Suprapubic skin (tissue), 4 donors: ENCODE data around the gene LSM2. TPM values are rescaled to one million over a fixed set of nuclear protein-coding genes. Genes with fewer than 3 reads are reported as not detected.
"Not testable (repeated sequence)": the region's sequence is repeated elsewhere in the genome, so short reads cannot be mapped to it uniquely, and the experiment has no call there.

ENCODE experiments used
- DNase-seq, 2 donors: peaks; one replicate each; pipeline ENCODE4 v3.0.0-alpha.2; 2019; ENCODE audit warnings: low spot score in 2 of 2
- H3K27ac ChIP-seq: fragments of 200-600 bp; sonication (generic); one replicate; pipeline ENCODE4 v1.5.1; 2019
- H3K27me3 ChIP-seq: fragments of 200-600 bp; sonication (generic); one replicate; pipeline ENCODE4 v1.5.1; 2019
- H3K36me3 ChIP-seq: fragments of 200-600 bp; sonication (generic); one replicate; pipeline ENCODE4 v1.5.1; 2019
- H3K4me1 ChIP-seq: fragments of 200-600 bp; sonication (generic); one replicate; pipeline ENCODE4 v1.5.1; 2019
- H3K4me3 ChIP-seq: fragments of 200-600 bp; sonication (generic); one replicate; pipeline ENCODE4 v1.5.1; 2019; ENCODE audit warnings: mild to moderate bottlenecking
- H3K9me3 ChIP-seq: fragments of 200-600 bp; sonication (generic); one replicate; pipeline ENCODE4 v1.5.1; 2019
- EP300 ChIP-seq: sonication (generic); formaldehyde crosslinking; IDR thresholded peaks from one replicate; pipeline ENCODE4 v1.6.1; 2017; ENCODE audit warnings: antibody characterized with exemption
- POLR2A ChIP-seq, 2 donors: fragments of 450-650 bp; IDR thresholded peaks; one replicate each; pipeline ENCODE4 v1.6.1; 2017; ENCODE audit warnings: antibody characterized with exemption in 2 of 2, mild to moderate bottlenecking in 2 of 2, moderate library complexity in 2 of 2
- POLR2AphosphoS5 ChIP-seq, 3 donors: sonication (generic); formaldehyde crosslinking; IDR thresholded peaks; one replicate each; pipeline ENCODE4 v1.6.1; 2017; ENCODE audit warnings: antibody characterized with exemption in 3 of 3
- WGBS: methylation state at CpG from one replicate; pipeline ENCODE4 v1.1.5; 2018; 5-methylcytosine and 5-hydroxymethylcytosine counted together
- total RNA-seq, 4 donors: library from RNA; depleted of rRNA; stranded (reverse); fragments of >200 nt; gene quantifications; one replicate each; pipeline ENCODE4 v1.1.0, GENCODE V29; 2016
- TF ChIP-seq, protein P1 (sequence below), 2 donors: fragments of 200-600 bp in 1 of 2; fragments of 450-650 bp in 1 of 2; sonication (generic) in 1 of 2; IDR thresholded peaks; one replicate each; pipeline ENCODE4 v1.5.1; 2016 to 2019; ENCODE audit warnings: antibody characterized with exemption in 2 of 2, mild to moderate bottlenecking in 1 of 2, moderate library complexity in 1 of 2

The LSM2 gene
- total RNA-seq, 4 donors from 2014 or later = 21.7 to 39.5 (median 30.2) TPM

DNA sequence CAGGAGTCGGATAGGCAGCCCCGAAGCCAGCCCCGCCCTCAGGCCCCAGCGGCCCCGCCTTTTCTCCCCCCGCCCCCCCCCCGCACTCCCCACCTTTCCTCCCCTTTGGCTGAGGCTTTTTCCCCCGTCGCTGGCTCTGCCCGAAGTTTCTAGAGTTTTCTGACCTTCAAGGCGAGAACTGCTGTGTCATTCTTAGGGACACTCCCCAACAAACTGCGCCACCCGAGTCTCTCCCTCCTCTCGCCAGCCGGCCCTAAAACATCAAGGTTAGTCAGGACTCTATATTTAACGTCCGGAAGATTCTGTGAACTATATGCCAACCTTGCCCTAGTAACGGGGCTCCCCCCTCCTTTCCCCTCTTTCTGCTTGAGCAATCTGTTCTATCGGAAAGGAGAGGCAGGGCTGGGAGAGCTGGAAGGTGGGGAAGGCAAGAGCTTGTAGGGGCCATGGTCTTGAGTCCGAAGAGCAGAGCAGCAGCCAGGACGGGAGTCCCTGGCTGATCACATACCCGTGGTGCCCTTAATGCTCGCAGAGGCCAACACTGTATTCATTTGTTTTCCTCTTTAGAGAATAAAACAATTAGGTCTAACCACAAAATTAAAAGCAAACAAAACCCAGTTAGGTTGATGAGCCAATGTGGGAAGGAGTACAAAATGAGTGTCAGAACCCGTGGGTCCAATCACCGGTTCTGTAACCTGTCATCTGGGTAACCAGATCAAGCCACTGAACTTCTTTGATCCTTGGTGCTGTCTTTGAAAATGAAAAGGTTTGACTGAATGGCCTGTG lies 15.5 kb upstream of the LSM2 start:
- Histone ChIP-seq H3K36me3 (no peaks in the 10 kb centered on the region), H3K9me3 (no peaks in the 10 kb centered on the region), H3K27me3 (no peaks in the 10 kb centered on the region), H3K27ac (peak overlapping the region; percentile 96), H3K4me3 (peak overlapping the region; percentile 61), H3K4me1 (peaks cover 87% of the 10 kb centered on the region)
- TF ChIP-seq EP300 = no peak
- TF ChIP-seq POLR2AphosphoS5 (IDR thresholded peaks at IDR 0.05) = peak; percentile 4 to 69 (median 42)
- TF ChIP-seq, protein P1, sequence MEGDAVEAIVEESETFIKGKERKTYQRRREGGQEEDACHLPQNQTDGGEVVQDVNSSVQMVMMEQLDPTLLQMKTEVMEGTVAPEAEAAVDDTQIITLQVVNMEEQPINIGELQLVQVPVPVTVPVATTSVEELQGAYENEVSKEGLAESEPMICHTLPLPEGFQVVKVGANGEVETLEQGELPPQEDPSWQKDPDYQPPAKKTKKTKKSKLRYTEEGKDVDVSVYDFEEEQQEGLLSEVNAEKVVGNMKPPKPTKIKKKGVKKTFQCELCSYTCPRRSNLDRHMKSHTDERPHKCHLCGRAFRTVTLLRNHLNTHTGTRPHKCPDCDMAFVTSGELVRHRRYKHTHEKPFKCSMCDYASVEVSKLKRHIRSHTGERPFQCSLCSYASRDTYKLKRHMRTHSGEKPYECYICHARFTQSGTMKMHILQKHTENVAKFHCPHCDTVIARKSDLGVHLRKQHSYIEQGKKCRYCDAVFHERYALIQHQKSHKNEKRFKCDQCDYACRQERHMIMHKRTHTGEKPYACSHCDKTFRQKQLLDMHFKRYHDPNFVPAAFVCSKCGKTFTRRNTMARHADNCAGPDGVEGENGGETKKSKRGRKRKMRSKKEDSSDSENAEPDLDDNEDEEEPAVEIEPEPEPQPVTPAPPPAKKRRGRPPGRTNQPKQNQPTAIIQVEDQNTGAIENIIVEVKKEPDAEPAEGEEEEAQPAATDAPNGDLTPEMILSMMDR (IDR thresholded peaks at IDR 0.05) = no peak
- peak in 1 of 2 donors; percentile 54 for TF ChIP-seq POLR2A (IDR thresholded peaks at IDR 0.05)
- WGBS = 1% methylated on average over 25 of the region's 25 CpGs
- DNase-seq = peak; percentile 93 to 94

DNA sequence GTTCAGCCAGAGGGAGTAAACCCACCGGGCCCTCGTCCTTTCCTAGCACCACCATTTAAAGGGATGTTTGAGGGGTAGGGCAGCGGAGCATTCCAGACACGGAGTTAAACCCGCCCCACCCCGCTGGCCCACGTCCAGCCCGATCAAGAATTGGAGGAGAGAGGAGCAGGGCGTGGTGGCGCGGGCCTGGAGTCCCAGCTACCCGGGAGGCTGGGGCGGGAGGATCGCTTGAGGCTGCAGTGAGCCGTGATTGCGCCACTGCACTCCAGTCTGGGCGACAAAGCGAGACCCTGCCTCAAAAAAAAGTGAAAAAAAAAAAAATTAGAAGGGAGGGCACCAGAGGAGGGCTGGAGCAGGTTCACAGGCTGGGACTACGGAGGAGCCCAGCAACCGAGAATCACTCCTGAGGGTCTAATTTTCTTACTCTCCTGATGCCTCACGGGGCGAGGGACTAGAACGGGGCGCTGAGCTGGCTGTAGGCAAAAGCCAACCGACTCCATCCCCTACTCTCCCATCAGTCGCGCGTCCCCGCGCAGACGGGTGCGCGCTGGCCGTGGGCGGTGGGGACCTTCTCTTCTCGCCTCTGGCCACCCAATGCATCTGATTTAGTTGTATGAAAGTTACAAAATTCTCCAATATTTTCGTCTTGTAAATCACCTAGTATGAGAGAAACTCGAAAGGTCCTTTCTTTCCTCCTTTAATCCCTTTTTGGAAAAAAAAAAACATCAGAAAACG lies 14.7 kb upstream of the LSM2 start:
- H3K27ac ChIP-seq = peak overlapping the region; percentile 96
- peak; percentile 89 to 91 for DNase-seq
- peaks cover 85% of the 10 kb centered on the region for H3K4me1 ChIP-seq
- no peaks in the 10 kb centered on the region for H3K27me3 ChIP-seq
- no peaks in the 10 kb centered on the region for H3K9me3 ChIP-seq
- H3K4me3 ChIP-seq = peak overlapping the region; percentile 61
- TF ChIP-seq POLR2AphosphoS5 (IDR thresholded peaks at IDR 0.05) = no peak
- no peaks in the 10 kb centered on the region for H3K36me3 ChIP-seq
- 2% methylated on average over 39 of the region's 39 CpGs for WGBS

DNA sequence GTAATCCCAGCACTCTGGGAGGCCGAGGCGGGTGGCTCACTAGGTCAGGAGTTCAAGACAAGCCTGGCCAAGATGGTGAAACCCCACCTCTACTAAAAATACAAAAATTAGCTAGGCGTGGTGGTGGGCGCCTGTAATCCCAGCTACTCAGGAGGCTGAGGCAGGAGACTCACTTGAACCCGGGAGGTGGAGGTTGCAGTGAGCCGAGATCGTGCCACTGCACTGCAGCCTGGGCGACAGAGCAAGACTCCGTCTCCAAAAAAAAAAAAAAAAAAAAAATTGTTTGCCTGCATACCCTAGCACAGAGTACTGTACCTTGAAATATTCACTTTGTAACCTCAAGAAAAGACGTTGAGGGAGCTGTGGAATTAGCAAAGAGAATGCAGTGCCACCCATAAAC lies 13.6 kb upstream of the LSM2 start:
- peaks cover 74% of the 10 kb centered on the region for H3K4me1 ChIP-seq
- H3K4me3 ChIP-seq, H3K9me3 ChIP-seq, DNase-seq, H3K36me3 ChIP-seq, H3K27me3 ChIP-seq: not testable (repeated sequence)
- 65% methylated on average over 10 of the region's 10 CpGs for WGBS
- peak overlapping the region; percentile 96 for H3K27ac ChIP-seq

DNA sequence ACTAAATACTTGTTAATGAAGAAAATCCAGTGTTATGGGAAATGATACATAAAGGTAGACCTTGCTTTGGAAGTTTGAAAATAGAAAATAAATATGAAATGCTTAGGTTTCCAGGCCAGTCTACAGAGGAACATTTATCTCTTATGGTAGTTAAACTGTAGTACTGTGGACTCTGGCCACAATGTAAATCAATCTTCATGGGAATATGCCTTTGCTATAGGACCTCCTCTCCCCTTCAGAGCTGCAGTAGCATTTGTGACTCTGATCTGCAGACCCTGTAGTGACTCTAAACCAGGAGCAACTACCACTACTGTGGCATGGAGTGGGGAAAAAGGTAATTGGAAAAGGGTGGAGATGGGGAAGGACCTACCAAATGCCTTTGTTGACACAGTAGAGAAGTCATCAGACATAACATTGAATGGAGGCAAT lies 13.1 kb upstream of the LSM2 start:
- H3K4me1 ChIP-seq = peaks cover 72% of the 10 kb centered on the region
- TF ChIP-seq, protein P1 (IDR thresholded peaks at IDR 0.05) = no peak
- no peak for TF ChIP-seq POLR2AphosphoS5 (IDR thresholded peaks at IDR 0.05)
- no peak for TF ChIP-seq EP300
- no peak for TF ChIP-seq POLR2A (IDR thresholded peaks at IDR 0.05)
- no peaks in the 10 kb centered on the region for H3K27me3 ChIP-seq
- peak overlapping the region; percentile 58 for H3K4me3 ChIP-seq
- DNase-seq = no peak
- peak overlapping the region; percentile 59 for H3K27ac ChIP-seq
- H3K9me3 ChIP-seq = no peaks in the 10 kb centered on the region
- no peaks in the 10 kb centered on the region for H3K36me3 ChIP-seq

DNA sequence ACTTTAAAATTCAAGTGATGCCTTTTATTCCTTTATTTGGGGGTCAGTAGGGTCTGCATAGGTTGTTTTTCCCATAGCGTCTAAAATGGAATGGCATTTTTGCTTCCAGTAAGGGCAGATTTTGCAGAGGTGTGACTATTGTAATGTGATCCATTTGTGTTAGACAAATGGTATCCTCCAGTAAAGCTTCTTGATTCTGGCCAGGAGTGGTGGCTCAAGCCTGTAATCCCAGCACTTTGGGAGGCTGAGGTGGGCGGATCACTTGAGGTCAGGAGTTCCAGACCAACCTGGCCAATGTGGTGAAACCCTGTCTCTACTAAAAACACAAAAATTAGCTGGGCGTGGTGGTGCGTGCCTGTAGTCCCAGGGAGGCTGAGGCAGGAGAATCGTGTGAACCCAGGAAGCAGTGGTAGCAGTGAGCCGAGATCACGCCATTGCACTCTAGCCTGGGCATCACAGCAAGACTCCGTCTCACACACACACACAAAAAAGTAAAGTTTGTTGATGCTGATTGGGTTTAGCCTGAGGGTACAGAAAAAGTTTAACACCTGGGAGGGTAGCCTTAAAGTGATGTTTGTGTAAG lies 11.3 kb upstream of the LSM2 start:
- Histone ChIP-seq H3K27ac (peak overlapping the region; percentile 77), H3K4me3 (peak overlapping the region; percentile 58), H3K4me1 (peaks cover 68% of the 10 kb centered on the region)
- H3K9me3 ChIP-seq, H3K36me3 ChIP-seq, H3K27me3 ChIP-seq, DNase-seq: not testable (repeated sequence)
- 30% methylated on average over 8 of the region's 8 CpGs for WGBS

DNA sequence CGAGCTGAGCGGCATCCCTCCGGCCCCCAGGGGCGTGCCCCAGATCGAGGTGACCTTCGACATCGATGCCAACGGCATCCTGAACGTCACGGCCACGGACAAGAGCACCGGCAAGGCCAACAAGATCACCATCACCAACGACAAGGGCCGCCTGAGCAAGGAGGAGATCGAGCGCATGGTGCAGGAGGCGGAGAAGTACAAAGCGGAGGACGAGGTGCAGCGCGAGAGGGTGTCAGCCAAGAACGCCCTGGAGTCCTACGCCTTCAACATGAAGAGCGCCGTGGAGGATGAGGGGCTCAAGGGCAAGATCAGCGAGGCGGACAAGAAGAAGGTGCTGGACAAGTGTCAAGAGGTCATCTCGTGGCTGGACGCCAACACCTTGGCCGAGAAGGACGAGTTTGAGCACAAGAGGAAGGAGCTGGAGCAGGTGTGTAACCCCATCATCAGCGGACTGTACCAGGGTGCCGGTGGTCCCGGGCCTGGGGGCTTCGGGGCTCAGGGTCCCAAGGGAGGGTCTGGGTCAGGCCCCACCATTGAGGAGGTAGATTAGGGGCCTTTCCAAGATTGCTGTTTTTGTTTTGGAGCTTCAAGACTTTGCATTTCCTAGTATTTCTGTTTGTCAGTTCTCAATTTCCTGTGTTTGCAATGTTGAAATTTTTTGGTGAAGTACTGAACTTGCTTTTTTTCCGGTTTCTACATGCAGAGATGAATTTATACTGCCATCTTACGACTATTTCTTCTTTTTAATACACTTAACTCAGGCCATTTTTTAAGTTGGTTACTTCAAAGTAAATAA lies 10.6 kb upstream of the LSM2 start:
- Histone ChIP-seq H3K27ac (peak overlapping the region; percentile 77), H3K4me3 (peak overlapping the region; percentile 58), H3K4me1 (peaks cover 66% of the 10 kb centered on the region)
- not testable (repeated sequence) for DNase-seq, H3K36me3 ChIP-seq, H3K9me3 ChIP-seq, H3K27me3 ChIP-seq
- WGBS = 34% methylated on average over 11 of the region's 37 CpGs
